Measurements from ENCODE around the gene DDTL.

DNA sequence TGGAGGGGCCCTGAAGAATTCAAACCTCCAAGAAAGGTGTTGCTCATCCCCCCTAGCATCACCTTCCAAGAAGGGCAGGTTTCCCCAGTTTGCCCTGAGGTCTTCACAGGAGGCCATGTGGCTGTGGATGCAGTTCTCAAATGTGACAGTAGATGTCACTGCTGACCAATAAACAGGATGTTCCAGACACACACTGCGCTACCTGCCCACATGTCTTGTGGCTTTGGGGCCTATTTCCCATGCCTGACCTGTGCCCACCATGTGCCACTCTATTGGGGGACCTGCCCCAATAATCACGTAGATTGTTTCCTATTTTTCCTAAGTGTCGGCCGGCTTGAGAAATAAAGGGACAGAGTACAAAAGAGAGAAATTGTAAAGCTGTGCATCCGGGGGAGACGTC lies 17.7 kb downstream of the DDTL start:
- no peak for TF ChIP-seq EZH2 (IDR thresholded peaks at IDR 0.05; ENCODE audit: borderline replicate concordance, insufficient read depth, low read depth, low read length, poor library complexity, severe bottlenecking)
- TF ChIP-seq, protein P1, sequence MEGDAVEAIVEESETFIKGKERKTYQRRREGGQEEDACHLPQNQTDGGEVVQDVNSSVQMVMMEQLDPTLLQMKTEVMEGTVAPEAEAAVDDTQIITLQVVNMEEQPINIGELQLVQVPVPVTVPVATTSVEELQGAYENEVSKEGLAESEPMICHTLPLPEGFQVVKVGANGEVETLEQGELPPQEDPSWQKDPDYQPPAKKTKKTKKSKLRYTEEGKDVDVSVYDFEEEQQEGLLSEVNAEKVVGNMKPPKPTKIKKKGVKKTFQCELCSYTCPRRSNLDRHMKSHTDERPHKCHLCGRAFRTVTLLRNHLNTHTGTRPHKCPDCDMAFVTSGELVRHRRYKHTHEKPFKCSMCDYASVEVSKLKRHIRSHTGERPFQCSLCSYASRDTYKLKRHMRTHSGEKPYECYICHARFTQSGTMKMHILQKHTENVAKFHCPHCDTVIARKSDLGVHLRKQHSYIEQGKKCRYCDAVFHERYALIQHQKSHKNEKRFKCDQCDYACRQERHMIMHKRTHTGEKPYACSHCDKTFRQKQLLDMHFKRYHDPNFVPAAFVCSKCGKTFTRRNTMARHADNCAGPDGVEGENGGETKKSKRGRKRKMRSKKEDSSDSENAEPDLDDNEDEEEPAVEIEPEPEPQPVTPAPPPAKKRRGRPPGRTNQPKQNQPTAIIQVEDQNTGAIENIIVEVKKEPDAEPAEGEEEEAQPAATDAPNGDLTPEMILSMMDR (IDR thresholded peaks at IDR 0.05), result peak; percentile 56
